DND-41 (cell line): ENCODE measurements around the gene IREB2.

Source experiments
- EZH2 ChIP-seq: IDR thresholded peaks from 3 replicates; pipeline ENCODE4 v1.6.1; 2012; ENCODE audit warnings: borderline replicate concordance, low read depth, mild to moderate bottlenecking, moderate library complexity, low read length, inconsistent platforms; ENCODE audit not compliant: severe bottlenecking
- TF ChIP-seq, protein P1 (sequence below): IDR thresholded peaks from 2 replicates; pipeline ENCODE4 v1.5.1; 2012; ENCODE audit warnings: borderline replicate concordance, low read length, moderate library complexity, mild to moderate bottlenecking; ENCODE audit not compliant: poor library complexity, severe bottlenecking; ENCODE audit errors: extremely low read depth

DNA sequence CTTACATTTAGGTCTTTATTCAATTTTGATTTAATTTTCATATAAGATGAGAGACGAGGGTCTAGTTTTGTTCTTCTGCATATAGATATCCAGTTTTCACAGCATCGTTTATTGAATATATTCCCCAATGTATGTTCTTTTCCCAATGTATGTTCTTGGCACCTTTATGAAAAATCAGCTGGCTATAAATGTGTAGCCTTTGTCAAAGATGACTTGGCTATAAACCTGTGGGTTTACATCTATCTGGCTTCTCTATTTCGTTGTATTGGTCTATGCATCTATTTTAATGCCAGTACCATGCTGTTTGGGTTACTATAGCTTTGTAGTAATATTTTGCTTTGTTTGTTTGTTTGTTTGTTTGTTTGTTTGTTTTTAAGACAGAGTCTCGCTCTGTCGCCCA, 11.7 kb upstream of the IREB2 start:
- no peak for TF ChIP-seq EZH2
- TF ChIP-seq, protein P1, sequence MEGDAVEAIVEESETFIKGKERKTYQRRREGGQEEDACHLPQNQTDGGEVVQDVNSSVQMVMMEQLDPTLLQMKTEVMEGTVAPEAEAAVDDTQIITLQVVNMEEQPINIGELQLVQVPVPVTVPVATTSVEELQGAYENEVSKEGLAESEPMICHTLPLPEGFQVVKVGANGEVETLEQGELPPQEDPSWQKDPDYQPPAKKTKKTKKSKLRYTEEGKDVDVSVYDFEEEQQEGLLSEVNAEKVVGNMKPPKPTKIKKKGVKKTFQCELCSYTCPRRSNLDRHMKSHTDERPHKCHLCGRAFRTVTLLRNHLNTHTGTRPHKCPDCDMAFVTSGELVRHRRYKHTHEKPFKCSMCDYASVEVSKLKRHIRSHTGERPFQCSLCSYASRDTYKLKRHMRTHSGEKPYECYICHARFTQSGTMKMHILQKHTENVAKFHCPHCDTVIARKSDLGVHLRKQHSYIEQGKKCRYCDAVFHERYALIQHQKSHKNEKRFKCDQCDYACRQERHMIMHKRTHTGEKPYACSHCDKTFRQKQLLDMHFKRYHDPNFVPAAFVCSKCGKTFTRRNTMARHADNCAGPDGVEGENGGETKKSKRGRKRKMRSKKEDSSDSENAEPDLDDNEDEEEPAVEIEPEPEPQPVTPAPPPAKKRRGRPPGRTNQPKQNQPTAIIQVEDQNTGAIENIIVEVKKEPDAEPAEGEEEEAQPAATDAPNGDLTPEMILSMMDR: no peak
